Ammon's horn (tissue), 1 donor: ENCODE measurements around the gene MERTK.
"Not testable (repeated sequence)": the region's sequence is repeated elsewhere in the genome, so short reads cannot be mapped to it uniquely, and the experiment has no call there.

Experiments
- DNase-seq: peaks from one replicate; pipeline ENCODE4 v3.0.0-alpha.2; 2016; ENCODE audit warnings: low spot score

MERTK gene

GRCh38 chr2:111897924-111898702, at the start of gene MERTK:
Gene MERTK (plus strand): TSS chr2:111898607. CDS start chr2:111898736, 129 bp downstream.
- peak; percentile 83 for DNase-seq

- not testable (repeated sequence) for DNase-seq
Measured at GRCh38 chr2:111850646-111851045, 47.8 kb upstream of the MERTK start.

GRCh38 chr2:111852544-111852943, 45.9 kb upstream of the MERTK start:
- DNase-seq: not testable (repeated sequence)

- DNase-seq: not testable (repeated sequence)
Measured at GRCh38 chr2:111860005-111860404, 38.4 kb upstream of the MERTK start.

- not testable (repeated sequence) for DNase-seq
Measured at GRCh38 chr2:111865124-111865523, 33.3 kb upstream of the MERTK start.

DNA sequence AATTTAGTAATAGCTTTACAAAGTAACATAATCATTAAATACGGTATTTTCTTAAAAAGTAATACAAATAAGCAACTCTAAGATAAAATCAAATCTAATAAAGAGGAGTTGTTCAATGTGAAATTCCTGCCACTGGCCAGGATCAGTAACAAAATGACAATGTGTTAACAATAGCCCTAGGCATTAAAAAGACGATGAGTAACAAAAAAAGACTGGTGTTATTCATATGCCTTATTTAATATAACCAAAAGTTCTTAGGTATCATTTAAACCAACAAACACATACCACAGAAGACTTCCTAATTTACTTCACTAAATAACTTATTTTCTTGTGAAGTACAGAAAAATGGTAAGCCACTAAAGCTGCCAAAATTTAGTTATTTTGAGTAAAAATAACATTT, 25.6 kb upstream of the MERTK start:
- not testable (repeated sequence) for DNase-seq

GRCh38 chr2:111883661-111884591, 14.5 kb upstream of the MERTK start, which contains the start of gene ANAPC1:
Gene ANAPC1 (minus strand): TSS chr2:111884193. CDS start chr2:111880825, 3,368 bp downstream.
- peak; percentile 92 for DNase-seq

DNA sequence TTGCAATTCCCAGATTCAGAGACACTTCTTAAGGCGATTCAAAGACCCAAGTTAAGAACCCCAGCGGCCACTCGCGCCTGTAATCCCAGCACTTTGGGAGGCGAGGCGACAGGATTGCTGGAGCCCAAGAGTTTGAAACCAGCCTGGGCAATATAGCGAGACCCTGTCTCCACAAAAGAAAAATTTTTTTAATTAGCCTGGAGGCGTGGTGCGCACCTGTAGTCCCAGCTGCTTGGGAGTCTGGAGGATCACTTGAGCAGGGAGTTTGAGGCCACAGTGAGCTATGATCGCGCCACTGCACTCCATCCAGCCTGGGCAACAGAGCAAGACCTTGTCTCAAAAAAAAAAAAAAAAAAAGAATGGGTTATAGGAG, 13.8 kb upstream of the MERTK start:
- no peak for DNase-seq

- no peak for DNase-seq
Measured at GRCh38 chr2:111896024-111896423, 2.4 kb upstream of the MERTK start.

- no peak for DNase-seq
Measured at GRCh38 chr2:111896576-111896975, 1.8 kb upstream of the MERTK start.

DNA sequence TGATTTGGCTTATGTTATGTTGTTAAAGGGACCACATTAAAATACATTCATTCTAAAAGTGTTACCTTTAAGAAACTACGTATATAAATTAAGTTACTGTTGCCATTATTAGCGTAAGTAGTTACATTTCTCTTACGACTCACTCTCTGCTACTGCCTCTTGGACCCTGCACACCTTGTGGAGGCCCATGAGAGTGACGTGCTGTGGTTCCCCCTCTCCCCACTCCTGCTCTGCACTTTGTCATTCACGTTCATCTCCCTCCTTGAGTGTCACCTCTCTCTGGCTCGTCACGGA, 830 bp upstream of the MERTK start:
- DNase-seq: no peak

DNA sequence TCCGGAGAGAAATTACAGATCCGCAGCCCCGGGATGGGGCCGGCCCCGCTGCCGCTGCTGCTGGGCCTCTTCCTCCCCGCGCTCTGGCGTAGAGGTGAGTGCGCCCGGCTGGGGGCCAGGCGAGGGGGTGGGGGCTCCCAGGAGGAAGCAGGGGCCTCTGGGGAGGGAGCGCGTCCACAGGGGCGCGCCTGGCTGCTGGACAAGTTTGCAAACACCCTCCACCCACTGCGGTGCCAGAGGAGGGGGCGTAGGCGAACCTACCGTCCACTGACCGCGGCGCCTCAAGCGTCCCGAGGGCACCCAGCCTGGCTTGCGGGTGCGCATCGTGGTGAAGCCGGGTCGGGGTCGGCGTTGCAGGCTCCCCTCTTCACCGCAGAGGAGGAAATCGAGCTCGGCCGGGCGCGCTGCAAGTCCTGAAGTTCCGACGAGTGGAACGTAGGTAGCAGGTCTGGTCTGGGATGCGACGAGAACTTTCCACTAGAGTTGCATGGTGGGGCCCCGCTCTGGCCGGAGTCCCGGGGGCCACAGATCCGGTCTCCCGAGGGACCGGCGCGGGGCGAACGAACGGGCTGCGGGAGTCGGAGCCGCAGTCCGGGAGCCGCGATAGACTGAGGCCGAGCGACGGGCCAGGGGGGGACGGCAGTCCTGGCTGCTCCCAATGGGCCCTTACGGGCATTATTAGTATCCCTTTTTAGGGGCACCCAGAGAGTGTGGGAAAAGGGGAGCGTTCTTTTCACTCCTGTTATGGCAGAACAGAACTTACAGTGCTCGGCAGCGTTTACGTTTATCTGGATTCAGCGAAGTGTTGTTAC, 502 bp downstream of the MERTK start:
- peak; percentile 28 for DNase-seq

GRCh38 chr2:111900859-111901258, 2.5 kb downstream of the MERTK start:
- peak; percentile 72 for DNase-seq

DNA sequence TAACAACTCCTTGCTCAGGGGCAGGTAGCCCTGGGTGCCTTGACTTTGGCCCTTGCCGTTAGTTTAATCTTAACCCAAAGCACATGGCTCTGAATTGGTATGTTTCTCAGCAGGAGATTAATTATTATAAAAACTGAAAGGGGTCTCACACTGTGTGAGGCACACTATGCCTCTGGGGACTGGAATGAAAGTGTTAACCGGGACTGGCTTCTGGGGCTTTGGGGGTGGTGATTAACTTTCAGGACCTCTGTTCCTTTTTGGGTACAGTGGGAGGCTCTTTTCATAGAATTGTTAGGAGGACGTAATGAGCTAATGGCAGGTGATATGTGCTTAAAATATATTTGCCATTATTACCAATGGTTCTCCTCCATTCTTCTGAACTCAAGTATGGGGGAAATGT, 5.1 kb downstream of the MERTK start:
- DNase-seq: no peak

- no peak for DNase-seq
Measured at GRCh38 chr2:111903930-111904439, 5.6 kb downstream of the MERTK start.

- no peak for DNase-seq
Measured at GRCh38 chr2:111904726-111905474, 6.5 kb downstream of the MERTK start.

DNA sequence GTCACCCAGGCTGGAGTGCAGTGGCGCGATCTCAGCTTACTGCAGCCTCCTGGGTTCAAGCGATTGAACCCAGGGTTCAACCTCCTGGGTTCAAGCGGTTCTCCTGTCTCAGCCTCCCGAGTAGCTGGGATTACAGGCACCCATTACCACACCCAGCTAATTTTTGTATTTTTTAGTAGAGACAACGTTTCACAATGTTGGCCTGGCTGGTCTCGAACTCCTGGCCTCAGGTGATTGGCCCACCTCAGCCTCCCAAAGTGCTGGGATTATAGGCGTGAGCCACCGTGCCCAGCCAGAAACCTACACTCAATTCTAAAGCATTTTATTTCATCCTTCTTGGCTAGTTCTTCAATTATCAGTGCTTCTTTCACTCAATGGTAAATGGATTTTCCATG, 7.1 kb downstream of the MERTK start:
- DNase-seq: not testable (repeated sequence)

- peak; percentile 77 for DNase-seq
Measured at GRCh38 chr2:111905990-111906735, 7.8 kb downstream of the MERTK start.

DNA sequence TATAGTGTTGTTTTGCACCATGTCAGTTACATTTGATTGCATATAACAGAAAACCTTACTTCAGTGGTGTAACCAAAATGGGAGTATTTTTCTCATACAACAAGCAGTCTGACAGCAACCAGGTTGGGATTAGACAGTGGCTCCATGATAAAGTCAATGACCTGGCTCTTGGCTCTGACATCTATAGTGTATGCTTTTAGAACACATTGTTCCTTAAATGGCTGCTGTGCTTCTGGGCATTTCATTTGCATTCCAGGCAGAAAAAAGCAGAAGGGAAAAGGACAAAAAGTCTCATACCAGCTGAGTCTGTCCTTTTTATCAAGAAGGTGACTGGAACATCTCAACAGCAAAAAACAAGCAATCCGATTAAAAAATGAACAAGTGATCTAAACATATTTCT, 10.2 kb downstream of the MERTK start:
- no peak for DNase-seq

GRCh38 chr2:111909079-111909478, 10.7 kb downstream of the MERTK start:
- DNase-seq: no peak
